GM23248 (cell line): ENCODE measurements around the gene ARHGAP45.

Experiments
- EZH2 ChIP-seq: fragments of 200-600 bp; sonication (generic); IDR thresholded peaks from 2 replicates; pipeline ENCODE4 v1.6.1; 2018; ENCODE audit warnings: antibody characterized with exemption, mild to moderate bottlenecking; ENCODE audit not compliant: insufficient read depth, poor library complexity, severe bottlenecking
- EZH2phosphoT487 ChIP-seq: fragments of 200-600 bp; sonication (generic); IDR thresholded peaks from 2 replicates; pipeline ENCODE4 v1.6.1; 2018; ENCODE audit warnings: antibody characterized with exemption, moderate library complexity, mild to moderate bottlenecking, low read depth; ENCODE audit not compliant: insufficient read depth

DNA sequence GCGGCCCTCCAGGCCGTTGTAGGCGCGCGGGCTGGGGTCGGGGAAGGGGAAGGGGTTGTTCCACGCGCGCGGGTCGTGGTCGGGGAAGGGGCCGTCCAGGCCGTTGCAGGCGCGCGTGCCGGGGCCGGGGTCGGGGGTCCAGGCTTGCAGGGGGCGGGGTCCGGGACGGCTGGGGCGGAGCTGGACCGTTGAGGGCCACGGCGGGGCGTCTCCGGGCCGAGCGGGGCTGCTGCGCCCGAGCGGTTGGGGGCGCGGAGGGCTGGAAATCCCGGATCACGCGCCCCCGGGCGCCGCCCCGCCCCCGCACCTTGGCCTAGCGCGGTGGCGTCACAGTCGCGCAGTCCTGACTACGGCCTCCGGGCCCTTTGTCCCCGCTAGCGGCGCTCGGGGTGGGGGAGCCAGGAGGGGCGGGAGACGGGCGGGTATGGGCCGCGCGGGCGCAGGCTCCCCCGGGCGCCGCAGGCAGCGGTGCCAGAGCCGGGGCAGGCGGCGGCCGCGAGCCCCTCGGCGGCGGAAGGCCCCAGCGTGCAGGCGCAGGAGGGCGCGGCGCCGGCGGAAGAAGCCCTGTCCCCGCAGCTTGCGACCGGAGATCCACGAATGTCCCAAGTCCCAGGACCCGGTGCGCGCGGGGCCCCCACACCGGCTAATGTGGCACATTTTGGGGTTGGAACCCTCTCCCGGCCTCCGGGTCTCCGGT is 37.5 kb downstream of the ARHGAP45 start:
- TF ChIP-seq EZH2 (no peak), EZH2phosphoT487 (no peak)
